SK-N-MC (cell line): ENCODE measurements around the gene POU2AF2.

Source experiments
- EZH2 ChIP-seq: fragments of 200-600 bp; sonication (generic); IDR thresholded peaks from one replicate; pipeline ENCODE4 v1.6.1; 2017; ENCODE audit warnings: antibody characterized with exemption
- FOXP2 ChIP-seq: optimal IDR thresholded peaks from 2 replicates; pipeline ENCODE3; 2011; ENCODE audit warnings: mild to moderate bottlenecking, moderate library complexity; ENCODE audit not compliant: insufficient read depth; ENCODE audit errors: extremely low read length, control extremely low read depth
- POLR2AphosphoS5 ChIP-seq: IDR thresholded peaks from 2 replicates; pipeline ENCODE4 v1.6.1; 2012; ENCODE audit warnings: mild to moderate bottlenecking, low read depth, low read length, borderline replicate concordance

DNA sequence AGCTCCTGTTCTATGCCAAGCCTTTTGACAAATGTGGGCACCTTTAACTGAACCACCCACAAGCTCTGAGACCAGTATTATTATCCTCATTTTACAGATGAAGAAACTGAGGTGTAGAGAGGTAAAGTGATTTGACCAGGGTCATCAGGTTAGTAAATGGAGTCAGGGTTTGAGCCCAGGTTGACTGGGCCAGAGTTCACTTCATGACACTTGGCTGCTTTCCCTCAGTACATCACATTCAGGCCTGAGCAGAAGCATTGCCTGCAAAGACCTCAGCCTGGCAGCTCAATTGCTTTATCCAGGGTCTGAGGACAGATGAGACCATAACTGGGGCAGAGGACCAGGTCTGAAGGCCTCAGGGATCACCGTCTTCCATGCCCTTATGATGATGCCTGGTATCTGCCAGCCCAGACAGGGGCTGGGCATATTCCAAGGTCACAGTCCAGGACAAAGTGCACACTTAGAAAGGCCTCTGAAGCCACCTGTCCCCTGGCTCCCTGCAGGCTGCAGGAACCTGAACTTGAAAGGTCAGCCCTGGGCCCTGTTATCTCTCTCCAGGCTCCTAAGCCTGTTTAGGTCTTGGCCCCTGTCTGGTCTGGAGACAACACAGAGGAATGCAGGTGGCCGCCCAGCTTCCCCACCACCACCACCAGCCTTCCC lies 84.8 kb downstream of the POU2AF2 start:
- TF ChIP-seq EZH2 (no peak), POLR2AphosphoS5 (no peak), FOXP2 (no peak)
